ENCODE data around the gene PDCD2L.
"Not testable (repeated sequence)": the region's sequence is repeated elsewhere in the genome, so short reads cannot be mapped to it uniquely, and the experiment has no call there.

The PDCD2L gene

DNA sequence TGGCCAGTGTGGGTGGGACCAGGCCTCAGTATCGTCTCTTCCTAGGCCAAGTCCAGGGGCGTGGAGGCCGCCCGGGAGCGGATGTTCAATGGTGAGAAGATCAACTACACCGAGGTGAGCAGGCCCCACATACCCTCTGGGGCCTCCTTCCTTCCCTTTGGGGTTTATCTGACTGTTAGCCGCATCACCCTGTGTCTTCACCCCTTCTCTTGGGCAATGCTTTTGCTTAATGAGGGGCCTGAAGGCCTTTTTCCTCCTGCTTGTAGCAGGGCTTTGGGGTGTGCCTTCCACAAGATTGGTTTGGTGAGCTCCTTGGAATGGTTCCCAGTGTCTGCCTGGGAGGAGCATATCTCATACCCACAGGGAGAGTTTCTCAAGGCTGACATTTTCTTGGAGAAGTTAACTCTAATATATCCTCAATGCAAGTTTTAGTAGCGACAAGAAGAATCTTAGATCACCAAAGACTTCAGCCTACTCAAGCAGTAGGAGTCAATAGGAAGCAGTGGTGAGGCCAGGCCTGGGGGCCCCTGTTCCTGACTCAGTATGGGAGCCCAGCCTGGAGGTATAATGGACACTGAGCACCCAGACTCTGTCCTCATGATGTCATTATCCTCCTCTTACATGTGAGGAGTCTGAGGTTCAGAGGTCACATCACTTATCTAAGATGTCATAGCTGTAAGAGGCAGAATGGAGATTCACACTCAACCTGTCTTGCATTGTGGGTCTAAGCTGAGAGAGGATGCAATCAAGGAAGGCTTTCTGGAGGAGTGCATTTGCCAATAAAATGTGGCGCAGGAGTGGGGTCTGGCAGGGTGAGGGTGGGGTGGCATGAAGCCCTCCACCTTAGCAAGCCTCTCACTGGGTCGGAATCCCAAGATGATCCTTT lies 37.2 kb upstream of the PDCD2L start:
- ATAC-seq (ENCODE audit: low read depth) (no peak), DNase-seq (ENCODE audit: low spot score) (no peak)
- Histone ChIP-seq H3K36me3 (ENCODE audit: low read depth) (peaks cover 57% of the 10 kb centered on the region), H3K27ac (ENCODE audit: poor library complexity, severe bottlenecking) (no peak overlapping the region), H3K4me3 (ENCODE audit: severe bottlenecking) (no peak overlapping the region), H3K4me1 (ENCODE audit: insufficient read depth, poor library complexity, severe bottlenecking) (peaks cover 8% of the 10 kb centered on the region), H3K9me3 (ENCODE audit: severe bottlenecking) (no peaks in the 10 kb centered on the region), H3K27me3 (ENCODE audit: insufficient read depth, poor library complexity, severe bottlenecking) (no peaks in the 10 kb centered on the region)
- TF ChIP-seq, protein P1, sequence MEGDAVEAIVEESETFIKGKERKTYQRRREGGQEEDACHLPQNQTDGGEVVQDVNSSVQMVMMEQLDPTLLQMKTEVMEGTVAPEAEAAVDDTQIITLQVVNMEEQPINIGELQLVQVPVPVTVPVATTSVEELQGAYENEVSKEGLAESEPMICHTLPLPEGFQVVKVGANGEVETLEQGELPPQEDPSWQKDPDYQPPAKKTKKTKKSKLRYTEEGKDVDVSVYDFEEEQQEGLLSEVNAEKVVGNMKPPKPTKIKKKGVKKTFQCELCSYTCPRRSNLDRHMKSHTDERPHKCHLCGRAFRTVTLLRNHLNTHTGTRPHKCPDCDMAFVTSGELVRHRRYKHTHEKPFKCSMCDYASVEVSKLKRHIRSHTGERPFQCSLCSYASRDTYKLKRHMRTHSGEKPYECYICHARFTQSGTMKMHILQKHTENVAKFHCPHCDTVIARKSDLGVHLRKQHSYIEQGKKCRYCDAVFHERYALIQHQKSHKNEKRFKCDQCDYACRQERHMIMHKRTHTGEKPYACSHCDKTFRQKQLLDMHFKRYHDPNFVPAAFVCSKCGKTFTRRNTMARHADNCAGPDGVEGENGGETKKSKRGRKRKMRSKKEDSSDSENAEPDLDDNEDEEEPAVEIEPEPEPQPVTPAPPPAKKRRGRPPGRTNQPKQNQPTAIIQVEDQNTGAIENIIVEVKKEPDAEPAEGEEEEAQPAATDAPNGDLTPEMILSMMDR (IDR thresholded peaks at IDR 0.05; ENCODE audit: poor library complexity, severe bottlenecking), result no peak

DNA sequence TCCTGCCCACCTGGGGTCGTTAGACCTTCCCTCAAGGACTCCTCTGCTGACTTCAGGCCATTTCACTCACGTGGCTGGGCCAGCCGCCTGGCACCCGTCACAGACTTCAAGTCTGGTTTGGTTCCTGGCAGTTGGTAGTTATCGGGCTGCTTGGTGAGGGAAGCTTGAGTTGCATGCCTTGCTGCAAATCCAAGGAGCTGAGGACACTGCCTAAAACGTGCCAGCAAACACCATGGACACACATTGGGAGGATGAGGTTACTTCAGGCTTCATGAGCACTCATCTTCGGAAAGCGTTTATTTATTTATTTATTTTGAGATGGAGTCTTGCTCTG lies 36.6 kb upstream of the PDCD2L start:
- Histone ChIP-seq H3K36me3 (ENCODE audit: low read depth) (peaks cover 62% of the 10 kb centered on the region), H3K27ac (ENCODE audit: poor library complexity, severe bottlenecking) (no peak overlapping the region), H3K9me3 (ENCODE audit: severe bottlenecking) (no peaks in the 10 kb centered on the region), H3K4me1 (ENCODE audit: insufficient read depth, poor library complexity, severe bottlenecking) (peaks cover 8% of the 10 kb centered on the region), H3K27me3 (ENCODE audit: insufficient read depth, poor library complexity, severe bottlenecking) (no peaks in the 10 kb centered on the region), H3K4me3 (ENCODE audit: severe bottlenecking) (no peak overlapping the region)
- DNase-seq (ENCODE audit: low spot score), result no peak
- ATAC-seq (ENCODE audit: low read depth), result no peak
- TF ChIP-seq, protein P1 (IDR thresholded peaks at IDR 0.05; ENCODE audit: poor library complexity, severe bottlenecking), result no peak

DNA sequence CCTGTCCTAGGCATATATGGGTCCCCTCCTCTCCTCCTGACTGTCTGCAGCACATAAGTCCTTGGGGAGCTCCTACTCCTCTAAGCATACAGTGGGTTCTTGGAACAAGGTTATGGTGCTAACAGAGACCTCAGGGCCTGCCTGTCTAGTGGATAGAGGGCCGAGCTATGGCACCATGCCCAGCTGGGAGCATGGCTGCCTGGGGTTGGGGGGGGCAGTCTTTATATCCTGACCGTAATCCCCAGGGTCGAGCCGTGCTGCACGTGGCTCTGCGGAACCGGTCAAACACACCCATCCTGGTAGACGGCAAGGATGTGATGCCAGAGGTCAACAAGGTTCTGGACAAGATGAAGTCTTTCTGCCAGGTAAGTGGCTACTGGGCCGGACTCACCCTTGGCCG lies 35.9 kb upstream of the PDCD2L start:
- DNase-seq (ENCODE audit: low spot score) (no peak), ATAC-seq (ENCODE audit: low read depth) (no peak)
- no peak overlapping the region for H3K4me3 ChIP-seq (ENCODE audit: severe bottlenecking)
- TF ChIP-seq, protein P1 (IDR thresholded peaks at IDR 0.05; ENCODE audit: poor library complexity, severe bottlenecking), result no peak
- H3K9me3 ChIP-seq (ENCODE audit: severe bottlenecking), result no peaks in the 10 kb centered on the region
- H3K4me1 ChIP-seq (ENCODE audit: insufficient read depth, poor library complexity, severe bottlenecking), result peaks cover 8% of the 10 kb centered on the region
- H3K27ac ChIP-seq (ENCODE audit: poor library complexity, severe bottlenecking), result no peak overlapping the region
- H3K36me3 ChIP-seq (ENCODE audit: low read depth), result peaks cover 62% of the 10 kb centered on the region
- no peaks in the 10 kb centered on the region for H3K27me3 ChIP-seq (ENCODE audit: insufficient read depth, poor library complexity, severe bottlenecking)

DNA sequence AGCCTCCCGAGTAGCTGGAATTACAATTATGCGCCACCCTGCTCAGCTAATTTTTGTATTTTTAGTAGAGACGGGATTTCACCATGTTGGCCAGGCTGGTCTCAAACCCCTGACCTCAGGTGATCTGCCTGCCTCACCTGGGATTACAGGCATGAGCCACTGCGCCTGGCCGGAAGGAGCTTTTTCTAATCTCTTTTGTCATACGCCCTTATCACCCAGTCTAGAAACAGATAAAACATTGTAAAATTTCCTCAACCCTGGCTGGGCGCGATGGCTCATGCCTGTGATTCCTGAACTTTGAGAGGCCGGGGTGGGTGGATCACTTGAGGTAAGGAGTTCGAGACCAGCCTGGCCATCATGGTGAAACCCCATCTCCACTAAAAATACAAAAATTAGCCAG lies 35.0 kb upstream of the PDCD2L start:
- H3K4me3 ChIP-seq (ENCODE audit: severe bottlenecking); H3K4me1 ChIP-seq (ENCODE audit: insufficient read depth, poor library complexity, severe bottlenecking): not testable (repeated sequence)
- H3K36me3 ChIP-seq (ENCODE audit: low read depth), result peaks cover 67% of the 10 kb centered on the region

DNA sequence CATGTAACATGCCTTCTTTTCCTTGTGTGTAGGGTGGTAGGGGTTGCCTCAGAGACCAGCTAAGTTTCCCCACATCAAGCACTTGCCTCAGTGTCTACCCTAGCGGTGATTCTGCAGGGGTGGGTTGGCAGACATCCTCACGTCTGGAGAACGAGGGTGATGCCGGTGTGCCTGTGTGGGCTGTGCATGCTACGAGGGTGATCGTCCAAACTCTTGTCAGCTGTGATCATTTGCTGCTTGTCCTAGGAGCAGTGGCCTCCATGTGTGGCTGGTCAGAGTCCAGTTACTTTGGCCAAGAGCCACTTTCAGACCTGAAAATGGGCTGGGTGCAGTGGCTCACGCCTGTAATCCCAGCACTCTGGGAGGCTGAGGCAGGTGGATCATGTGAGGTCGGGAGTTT lies 34.1 kb upstream of the PDCD2L start:
- Histone ChIP-seq H3K27ac (ENCODE audit: poor library complexity, severe bottlenecking) (no peak overlapping the region), H3K9me3 (ENCODE audit: severe bottlenecking) (no peaks in the 10 kb centered on the region), H3K27me3 (ENCODE audit: insufficient read depth, poor library complexity, severe bottlenecking) (no peaks in the 10 kb centered on the region), H3K36me3 (ENCODE audit: low read depth) (peaks cover 77% of the 10 kb centered on the region), H3K4me3 (ENCODE audit: severe bottlenecking) (no peak overlapping the region), H3K4me1 (ENCODE audit: insufficient read depth, poor library complexity, severe bottlenecking) (peaks cover 8% of the 10 kb centered on the region)
- DNase-seq (ENCODE audit: low spot score) (no peak), ATAC-seq (ENCODE audit: low read depth) (no peak)
- TF ChIP-seq, protein P1 (IDR thresholded peaks at IDR 0.05; ENCODE audit: poor library complexity, severe bottlenecking), result no peak

More for the DNA sequence above, 35.0 kb upstream of the PDCD2L start:
- not testable (repeated sequence) for H3K27me3 ChIP-seq (ENCODE audit: insufficient read depth, poor library complexity, severe bottlenecking); H3K9me3 ChIP-seq (ENCODE audit: severe bottlenecking); H3K27ac ChIP-seq (ENCODE audit: poor library complexity, severe bottlenecking); ATAC-seq (ENCODE audit: low read depth); DNase-seq (ENCODE audit: low spot score)
